Tibial artery (tissue), 4 donors: Measurements from ENCODE around the gene PPP1R16B.

Experiments
- DNase-seq, 2 donors: peaks; one replicate each; pipeline ENCODE4 v3.0.0-alpha.2; 2019
- H3K27ac ChIP-seq, 2 donors: fragments of 200-600 bp; sonication (generic) in 1 of 2; 1 replicate in 1 of 2; 2 replicates in 1 of 2; pipeline ENCODE4 v1.5.1; 2018 to 2019; ENCODE audit warnings: mild to moderate bottlenecking in 1 of 2
- H3K27me3 ChIP-seq, 2 donors: fragments of 200-600 bp; sonication (generic) in 1 of 2; one replicate each; pipeline versions ENCODE4 v1.5.1 to v1.6.0; 2016 to 2019
- H3K36me3 ChIP-seq, 3 donors: fragments of 200-600 bp; sonication (generic) in 2 of 3; one replicate each; pipeline ENCODE4 v1.5.1; 2016 to 2019; ENCODE audit warnings: mild to moderate bottlenecking in 2 of 3
- H3K4me1 ChIP-seq, 4 donors: fragments of 200-600 bp; sonication (generic) in 2 of 4; 1 replicate in 3 of 4; 2 replicates in 1 of 4; pipeline ENCODE4 v1.5.1; 2016 to 2019
- H3K4me3 ChIP-seq, 2 donors: fragments of 200-600 bp; sonication (generic) in 1 of 2; 1 replicate in 1 of 2; 2 replicates in 1 of 2; pipeline ENCODE4 v1.5.1; 2018 to 2019; ENCODE audit warnings: mild to moderate bottlenecking in 2 of 2
- H3K9me3 ChIP-seq, 3 donors: fragments of 200-600 bp; sonication (generic) in 1 of 3; one replicate each; pipeline ENCODE4 v1.5.1; 2016 to 2019
- intact Hi-C: fragments of 100-400 bp; cut with DNase I; formaldehyde crosslinking; loops from one replicate; pipeline ENCODE4 v1.15.0; 2023; ENCODE audit warnings: low total_unique reads
- TF ChIP-seq, protein P1 (sequence below), 2 experiments: fragments of 200-600 bp in 1 of 2; fragments of 450-650 bp in 1 of 2; IDR thresholded peaks; one replicate each; pipeline ENCODE4 v1.5.1; 2017 to 2019; ENCODE audit warnings: antibody characterized with exemption in 2 of 2, mild to moderate bottlenecking in 1 of 2, moderate library complexity in 1 of 2

PPP1R16B gene

DNA sequence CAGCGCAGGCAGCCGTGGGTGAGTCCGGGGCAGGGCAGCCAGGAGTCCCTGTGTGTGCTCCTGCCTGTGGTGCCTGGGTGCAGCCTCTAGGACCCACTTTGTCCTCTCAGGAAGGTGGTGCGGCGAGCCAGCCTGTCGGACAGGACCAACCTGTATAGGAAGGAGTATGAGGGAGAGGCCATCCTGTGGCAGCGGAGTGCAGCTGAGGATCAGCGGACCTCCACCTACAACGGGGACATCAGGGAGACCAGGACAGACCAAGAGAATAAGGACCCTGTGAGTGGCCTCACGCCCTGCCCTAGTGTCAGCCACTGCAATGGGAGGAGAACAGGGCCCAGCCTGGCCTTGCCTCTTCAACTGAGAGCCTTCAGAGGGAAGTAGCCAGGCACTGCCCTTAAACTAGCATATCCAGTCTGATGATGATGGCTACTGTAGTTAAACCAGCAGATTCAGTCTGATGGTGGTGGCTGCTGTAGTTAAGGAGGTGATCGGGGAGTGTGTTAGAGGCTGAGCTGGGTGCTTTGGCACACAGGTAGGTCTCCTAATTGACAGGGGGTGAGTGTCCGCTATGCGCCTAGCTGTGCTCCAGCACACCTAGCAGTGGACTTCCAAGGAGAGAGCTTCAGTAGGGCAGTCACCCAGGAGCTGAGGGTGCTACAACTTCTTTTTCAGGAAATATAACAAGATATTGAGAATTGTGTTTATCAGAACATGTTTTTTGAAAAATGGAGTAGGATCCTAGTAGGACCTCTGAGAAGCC, 102.6 kb downstream of the PPP1R16B start:
- H3K36me3 ChIP-seq = peaks cover 0 to 4% (median 0%) of the 10 kb centered on the region in 3 donors
- no peak overlapping the region for H3K4me3 ChIP-seq
- TF ChIP-seq, protein P1, sequence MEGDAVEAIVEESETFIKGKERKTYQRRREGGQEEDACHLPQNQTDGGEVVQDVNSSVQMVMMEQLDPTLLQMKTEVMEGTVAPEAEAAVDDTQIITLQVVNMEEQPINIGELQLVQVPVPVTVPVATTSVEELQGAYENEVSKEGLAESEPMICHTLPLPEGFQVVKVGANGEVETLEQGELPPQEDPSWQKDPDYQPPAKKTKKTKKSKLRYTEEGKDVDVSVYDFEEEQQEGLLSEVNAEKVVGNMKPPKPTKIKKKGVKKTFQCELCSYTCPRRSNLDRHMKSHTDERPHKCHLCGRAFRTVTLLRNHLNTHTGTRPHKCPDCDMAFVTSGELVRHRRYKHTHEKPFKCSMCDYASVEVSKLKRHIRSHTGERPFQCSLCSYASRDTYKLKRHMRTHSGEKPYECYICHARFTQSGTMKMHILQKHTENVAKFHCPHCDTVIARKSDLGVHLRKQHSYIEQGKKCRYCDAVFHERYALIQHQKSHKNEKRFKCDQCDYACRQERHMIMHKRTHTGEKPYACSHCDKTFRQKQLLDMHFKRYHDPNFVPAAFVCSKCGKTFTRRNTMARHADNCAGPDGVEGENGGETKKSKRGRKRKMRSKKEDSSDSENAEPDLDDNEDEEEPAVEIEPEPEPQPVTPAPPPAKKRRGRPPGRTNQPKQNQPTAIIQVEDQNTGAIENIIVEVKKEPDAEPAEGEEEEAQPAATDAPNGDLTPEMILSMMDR (IDR thresholded peaks at IDR 0.05) = no peak

DNA sequence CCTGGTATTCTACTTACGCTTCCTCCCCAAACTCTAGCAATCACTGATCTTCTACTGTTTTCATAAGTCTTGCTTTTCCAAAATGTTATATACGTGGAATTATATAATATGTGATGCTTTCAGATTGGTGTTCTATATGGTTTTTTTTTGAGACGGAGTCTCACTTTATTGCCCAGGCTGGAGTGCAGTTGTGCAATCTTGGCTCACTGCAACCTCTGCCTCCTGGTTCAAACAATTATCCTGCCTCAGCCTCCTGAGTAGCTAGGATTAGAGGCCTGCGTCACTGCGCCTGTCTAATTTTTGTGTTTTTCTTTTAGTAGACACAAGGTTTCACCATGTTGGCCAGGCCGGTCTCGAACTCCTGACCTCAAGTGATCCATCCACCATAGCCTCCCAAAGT, 109.9 kb downstream of the PPP1R16B start:
- Histone ChIP-seq H3K27ac (no peak overlapping the region), H3K4me3 (no peak overlapping the region), H3K9me3 (no peaks in the 10 kb centered on the region), H3K36me3 (no peaks in the 10 kb centered on the region), H3K4me1 (no peaks in the 10 kb centered on the region), H3K27me3 (peaks cover 0 to 19% of the 10 kb centered on the region in 2 donors)
- intact Hi-C loops = no loop called here
- TF ChIP-seq, protein P1 (IDR thresholded peaks at IDR 0.05) = no peak
- no peak for DNase-seq

More for the DNA sequence above, 102.6 kb downstream of the PPP1R16B start:
- no peak for DNase-seq
- Histone ChIP-seq H3K4me1 (no peaks in the 10 kb centered on the region), H3K27ac (no peak overlapping the region), H3K9me3 (peaks cover 0 to 9% (median 9%) of the 10 kb centered on the region in 3 donors), H3K27me3 (peaks cover 0 to 3% of the 10 kb centered on the region in 2 donors)
- intact Hi-C loops = no loop called here

DNA sequence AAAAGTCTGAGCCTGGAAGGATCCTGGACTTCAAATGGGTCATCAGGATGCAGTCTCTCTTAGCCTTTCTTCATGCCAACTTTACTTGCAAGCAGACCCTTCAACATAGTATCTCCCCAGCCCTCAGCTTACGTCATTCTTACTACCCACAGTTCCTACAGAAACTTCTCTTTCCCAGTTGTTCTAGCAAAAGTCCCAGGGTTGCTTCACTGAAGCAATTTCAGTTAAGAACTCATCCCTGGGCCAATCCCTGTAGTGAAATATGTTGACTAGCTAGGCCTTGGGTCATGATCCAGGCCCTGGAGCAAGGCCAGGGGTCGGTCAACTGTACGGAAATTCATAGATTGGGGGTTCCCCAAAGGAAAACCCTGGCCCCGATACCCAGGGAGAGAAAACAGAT, 112.2 kb downstream of the PPP1R16B start:
- H3K27ac ChIP-seq = no peak overlapping the region
- H3K4me3 ChIP-seq = no peak overlapping the region
- peaks cover 0 to 23% of the 10 kb centered on the region in 2 donors for H3K27me3 ChIP-seq
- no peak for DNase-seq
- TF ChIP-seq, protein P1 (IDR thresholded peaks at IDR 0.05) = no peak
- no peaks in the 10 kb centered on the region for H3K9me3 ChIP-seq
- intact Hi-C loops = no loop called here
- no peaks in the 10 kb centered on the region for H3K4me1 ChIP-seq
- no peaks in the 10 kb centered on the region for H3K36me3 ChIP-seq

DNA sequence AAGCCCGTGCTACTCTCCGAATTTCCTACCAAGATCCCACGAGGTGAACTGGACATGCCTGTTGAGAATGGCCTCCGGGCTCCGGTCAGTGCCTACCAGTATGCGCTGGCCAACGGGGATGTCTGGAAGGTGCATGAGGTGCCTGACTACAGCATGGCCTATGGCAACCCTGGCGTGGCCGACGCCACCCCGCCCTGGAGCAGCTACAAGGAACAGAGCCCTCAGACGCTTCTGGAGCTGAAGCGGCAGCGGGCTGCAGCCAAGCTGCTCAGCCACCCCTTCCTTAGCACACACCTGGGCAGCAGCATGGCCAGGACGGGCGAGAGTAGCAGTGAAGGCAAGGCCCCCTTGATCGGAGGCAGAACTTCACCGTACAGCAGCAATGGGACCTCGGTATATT, 112.7 kb downstream of the PPP1R16B start:
- H3K27ac ChIP-seq = no peak overlapping the region
- no peaks in the 10 kb centered on the region for H3K36me3 ChIP-seq
- H3K27me3 ChIP-seq = peaks cover 0 to 22% of the 10 kb centered on the region in 2 donors
- no peak overlapping the region for H3K4me3 ChIP-seq
- TF ChIP-seq, protein P1 (IDR thresholded peaks at IDR 0.05) = no peak
- intact Hi-C loops = no loop called here
- no peaks in the 10 kb centered on the region for H3K9me3 ChIP-seq
- H3K4me1 ChIP-seq = no peaks in the 10 kb centered on the region
- DNase-seq = no peak

DNA sequence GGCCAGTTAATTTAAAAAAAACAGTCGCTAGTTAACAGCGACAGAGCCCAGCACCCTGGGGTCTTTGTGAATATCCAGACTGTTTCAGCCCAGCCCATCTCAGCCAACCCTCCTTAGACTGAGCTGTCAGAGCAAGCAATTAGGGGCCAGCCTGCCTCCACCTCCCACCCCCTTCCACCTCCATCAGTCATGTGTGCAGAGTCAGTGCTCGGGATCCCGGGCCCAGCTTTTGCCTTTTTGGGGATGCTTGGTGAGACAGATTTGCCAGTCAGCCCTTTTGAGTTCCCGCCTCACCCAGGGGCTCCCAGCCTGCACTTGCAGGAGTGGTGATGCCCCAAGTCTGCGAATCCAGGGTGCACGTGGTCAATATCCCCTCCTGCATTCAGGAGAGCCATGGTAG, 114.2 kb downstream of the PPP1R16B start:
- H3K9me3 ChIP-seq = no peaks in the 10 kb centered on the region
- DNase-seq = no peak
- intact Hi-C loops = no loop called here
- TF ChIP-seq, protein P1 (IDR thresholded peaks at IDR 0.05) = no peak
- no peak overlapping the region for H3K4me3 ChIP-seq
- H3K36me3 ChIP-seq = no peaks in the 10 kb centered on the region
- no peaks in the 10 kb centered on the region for H3K4me1 ChIP-seq
- H3K27me3 ChIP-seq = peaks cover 0 to 19% of the 10 kb centered on the region in 2 donors
- H3K27ac ChIP-seq = no peak overlapping the region
